Measurements from ENCODE around the gene KRT5. TPM values are rescaled to one million over a fixed set of nuclear protein-coding genes. Genes with fewer than 3 reads are reported as not detected.
"Not testable (repeated sequence)": the region's sequence is repeated elsewhere in the genome, so short reads cannot be mapped to it uniquely, and the experiment has no call there.

The KRT5 gene
- total RNA-seq, 1 donor from 2014 or later = not detected

- ATAC-seq (ENCODE audit: poor library complexity) (no peak), DNase-seq (no peak)
- intact Hi-C loops (cut with DNase I) = loop anchor here (10.0 kb wide), 1 partner anchor 118 kb away; the partner anchor contains the start of gene KRT84
These were observed 17.3 kb downstream of the KRT5 start for GRCh38 chr12:52502877-52503276.

GRCh38 chr12:52501490-52501889 lies 18.7 kb downstream of the KRT5 start:
- intact Hi-C loops (cut with DNase I) = loop anchor here (10.0 kb wide), 1 partner anchor 117 kb away; the partner anchor contains the start of gene KRT84
- DNase-seq (no peak), ATAC-seq (ENCODE audit: poor library complexity) (no peak)

- not testable (repeated sequence) for ATAC-seq (ENCODE audit: poor library complexity); DNase-seq
- intact Hi-C loops (cut with DNase I) = loop anchor here (10.0 kb wide), 1 partner anchor 116 kb away; the partner anchor contains the start of gene KRT84
These were observed 19.6 kb downstream of the KRT5 start for GRCh38 chr12:52500574-52500973.

- ATAC-seq (ENCODE audit: poor library complexity) (no peak), DNase-seq (no peak)
- intact Hi-C loops (cut with DNase I) = loop anchor here (10.0 kb wide), 1 partner anchor 115 kb away; the partner anchor contains the start of gene KRT84
These were observed 20.2 kb downstream of the KRT5 start for GRCh38 chr12:52499806-52500560.

- intact Hi-C loops (cut with DNase I) = no loop called here
- DNase-seq (no peak), ATAC-seq (ENCODE audit: poor library complexity) (no peak)
These were observed 21.2 kb downstream of the KRT5 start for GRCh38 chr12:52498946-52499345.

GRCh38 chr12:52497975-52498374 lies 22.2 kb downstream of the KRT5 start:
- DNase-seq (no peak), ATAC-seq (ENCODE audit: poor library complexity) (no peak)
- intact Hi-C loops (cut with DNase I) = no loop called here

GRCh38 chr12:52496590-52497071 lies 23.6 kb downstream of the KRT5 start:
- DNase-seq (no peak), ATAC-seq (ENCODE audit: poor library complexity) (no peak)
- intact Hi-C loops (cut with DNase I) = no loop called here

GRCh38 chr12:52496054-52496453 lies 24.1 kb downstream of the KRT5 start:
- intact Hi-C loops (cut with DNase I) = no loop called here
- ATAC-seq (ENCODE audit: poor library complexity) (peak; percentile 24), DNase-seq (no peak)

GRCh38 chr12:52495389-52495788 lies 24.8 kb downstream of the KRT5 start:
- intact Hi-C loops (cut with DNase I) = no loop called here
- ATAC-seq (ENCODE audit: poor library complexity) (no peak), DNase-seq (no peak)

GRCh38 chr12:52494518-52494917 lies 25.7 kb downstream of the KRT5 start:
- DNase-seq = peak; percentile 60
- intact Hi-C loops (cut with DNase I) = no loop called here
- peak; percentile 73 for ATAC-seq (ENCODE audit: poor library complexity)

GRCh38 chr12:52494100-52494499 lies 26.1 kb downstream of the KRT5 start:
- ATAC-seq (ENCODE audit: poor library complexity) (no peak), DNase-seq (no peak)
- intact Hi-C loops (cut with DNase I) = no loop called here

GRCh38 chr12:52493172-52493571 lies 27.0 kb downstream of the KRT5 start, which contains the start of gene KRT6A:
TSS of gene KRT6A (minus strand) at chr12:52493257. CDS start at chr12:52493188, 69 bp downstream.
- intact Hi-C loops (cut with DNase I) = no loop called here

GRCh38 chr12:52492405-52492804 lies 27.8 kb downstream of the KRT5 start:
- DNase-seq; intact Hi-C loops (cut with DNase I); ATAC-seq (ENCODE audit: poor library complexity): not testable (repeated sequence)

More at GRCh38 chr12:52493172-52493571, 27.0 kb downstream of the KRT5 start, which contains the start of gene KRT6A:
- ATAC-seq (ENCODE audit: poor library complexity) (no peak), DNase-seq (no peak)

- ATAC-seq (ENCODE audit: poor library complexity); intact Hi-C loops (cut with DNase I); DNase-seq: not testable (repeated sequence)
These were observed 28.7 kb downstream of the KRT5 start for GRCh38 chr12:52491495-52491894.

GRCh38 chr12:52488736-52489135 lies 31.5 kb downstream of the KRT5 start:
- DNase-seq = no peak
- no peak for ATAC-seq (ENCODE audit: poor library complexity)
- intact Hi-C loops (cut with DNase I) = no loop called here

GRCh38 chr12:52487744-52488443 lies 32.3 kb downstream of the KRT5 start:
- DNase-seq; ATAC-seq (ENCODE audit: poor library complexity): not testable (repeated sequence)

GRCh38 chr12:52487211-52487610 lies 33.0 kb downstream of the KRT5 start:
- intact Hi-C loops (cut with DNase I) = no loop called here
- ATAC-seq (ENCODE audit: poor library complexity) (no peak), DNase-seq (no peak)

More at GRCh38 chr12:52487744-52488443, 32.3 kb downstream of the KRT5 start:
- intact Hi-C loops (cut with DNase I) = not testable (repeated sequence)

GRCh38 chr12:52486166-52487105 lies 33.8 kb downstream of the KRT5 start:
- intact Hi-C loops (cut with DNase I) = no loop called here
- DNase-seq (no peak), ATAC-seq (ENCODE audit: poor library complexity) (no peak)
